SKM-1 (cell line): ENCODE data around the gene SLC39A11.

Source experiments
- DNase-seq: peaks from one replicate; lab custom pipeline; 2025; ENCODE audit not compliant: unreplicated experiment; lab: John Stamatoyannopoulos, UW

Gene SLC39A11

DNA sequence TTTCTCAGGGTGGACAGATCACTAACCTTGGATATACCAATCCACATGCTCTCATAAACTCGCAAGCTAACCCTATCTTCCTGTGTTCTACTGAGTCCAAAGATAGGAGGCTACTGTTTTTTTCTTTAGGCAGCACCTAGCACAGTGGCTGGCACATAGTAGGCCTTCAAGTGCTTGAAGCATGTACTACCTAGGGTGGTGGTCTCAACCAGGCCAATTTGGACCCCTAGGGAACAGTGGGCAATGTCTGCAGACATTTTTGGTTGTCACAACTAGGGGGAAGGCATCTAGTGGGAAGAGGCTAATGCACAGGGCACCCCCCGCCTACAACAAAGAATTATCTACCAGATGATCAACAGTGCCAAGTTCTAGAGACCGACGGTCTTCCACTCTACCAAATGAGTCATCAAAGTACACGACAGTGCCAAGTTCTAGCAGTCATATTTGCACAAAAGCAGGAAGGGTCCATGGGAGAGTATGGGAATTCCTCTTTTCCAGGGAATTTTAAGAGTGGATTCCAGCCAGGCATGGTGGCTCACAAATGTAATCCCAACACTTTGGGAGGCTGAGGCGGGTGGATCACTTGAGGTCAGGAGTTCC lies 390.3 kb downstream of the SLC39A11 start:
- DNase-seq = no peak

- DNase-seq = no peak
Measured at GRCh38 chr17:72700226-72700625, 392.3 kb downstream of the SLC39A11 start.

DNA sequence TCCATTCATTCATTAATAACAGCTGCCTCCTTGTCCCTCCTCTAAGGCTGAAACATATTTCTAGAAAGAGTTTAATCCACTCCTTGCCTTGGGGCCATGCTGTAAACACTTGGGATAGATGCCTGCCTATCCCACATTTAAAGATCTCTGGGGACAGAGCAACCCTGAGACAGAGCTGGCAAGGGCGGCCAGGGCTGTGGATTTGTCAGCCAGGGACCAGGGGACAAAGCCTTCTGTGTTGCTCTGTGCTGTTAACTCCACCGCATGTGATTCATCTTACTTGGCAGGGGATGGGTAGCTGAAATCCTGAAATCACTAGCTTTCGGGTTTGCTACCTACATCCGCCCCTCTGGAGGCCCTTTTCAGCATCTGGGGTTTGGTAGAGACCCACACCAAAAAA lies 392.9 kb downstream of the SLC39A11 start:
- DNase-seq = no peak

- no peak for DNase-seq
Measured at GRCh38 chr17:72697602-72698146, 394.8 kb downstream of the SLC39A11 start.

GRCh38 chr17:72696721-72697120 lies 395.8 kb downstream of the SLC39A11 start:
- no peak for DNase-seq

DNA sequence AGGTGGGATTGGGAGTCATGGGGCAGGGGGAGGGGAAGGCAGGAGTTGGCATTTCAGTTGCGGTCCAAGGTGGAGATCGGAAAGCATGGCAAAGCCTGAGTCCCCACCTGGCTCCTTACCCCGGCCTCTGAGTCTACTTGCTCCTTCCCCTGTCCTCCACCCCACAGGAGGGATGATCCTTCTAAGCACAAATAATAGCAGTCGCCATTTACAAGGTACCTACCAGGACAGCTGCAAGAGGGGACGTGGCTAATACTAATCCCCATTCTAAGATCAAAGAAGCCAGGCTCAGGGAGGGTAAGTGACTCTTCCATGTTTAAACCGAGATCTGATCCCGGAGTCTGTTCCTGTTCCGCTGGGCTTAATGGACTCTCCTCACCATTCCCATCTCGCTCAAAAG lies 396.3 kb downstream of the SLC39A11 start:
- DNase-seq = no peak

- no peak for DNase-seq
Measured at GRCh38 chr17:72693956-72694355, 398.5 kb downstream of the SLC39A11 start.

DNA sequence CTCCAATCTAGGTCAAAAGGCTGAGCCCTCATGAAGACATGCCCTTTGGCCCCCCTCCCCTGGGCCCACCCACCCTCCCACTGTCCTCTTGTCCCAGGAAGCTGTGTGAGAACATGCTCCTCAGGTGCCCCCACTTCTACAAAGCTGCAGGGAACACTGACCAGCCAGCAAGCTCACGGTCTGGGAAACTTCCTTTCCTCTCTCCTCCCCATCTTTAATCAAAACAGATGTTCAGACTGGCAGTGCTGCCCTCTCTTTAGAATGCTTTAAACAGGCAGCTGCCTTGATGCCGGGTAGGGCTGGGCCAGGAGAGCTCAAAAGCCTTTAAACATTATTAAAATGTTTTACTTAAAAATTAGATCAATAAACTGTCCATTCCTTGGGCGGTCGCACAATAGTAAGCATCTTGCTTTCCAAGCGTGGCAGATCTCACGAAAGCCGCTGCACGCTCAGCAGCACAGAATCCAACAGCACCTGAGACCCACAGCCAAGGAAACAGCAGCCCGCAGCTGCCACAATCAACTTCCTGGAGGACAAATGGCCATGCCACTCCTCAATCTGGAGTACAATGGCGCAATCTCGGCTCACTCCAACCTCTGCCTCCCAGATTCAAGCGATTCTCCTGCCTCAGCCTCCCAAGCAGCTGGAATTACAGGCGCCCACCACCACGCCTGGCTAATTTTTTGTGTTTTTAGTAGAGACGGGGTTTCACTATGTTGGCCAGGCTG lies 399.2 kb downstream of the SLC39A11 start:
- DNase-seq = no peak

DNA sequence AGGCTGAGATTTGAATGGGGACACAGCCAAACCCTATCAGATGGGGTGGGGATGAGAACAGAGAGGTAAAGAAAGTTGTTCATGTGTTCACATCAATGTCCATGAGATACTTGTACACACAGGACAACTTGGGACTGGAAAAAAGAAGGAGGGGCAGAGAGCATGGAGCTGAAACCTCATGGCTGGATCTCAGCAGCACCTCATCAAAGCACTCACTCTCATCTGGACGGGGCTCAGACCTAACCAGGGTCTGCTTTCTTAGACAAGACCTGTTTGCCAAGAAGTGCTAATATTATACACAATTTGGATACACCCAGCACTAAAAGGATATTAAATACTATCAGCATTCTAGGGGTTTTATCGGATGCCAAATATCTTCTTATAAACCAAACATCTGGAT lies 399.8 kb downstream of the SLC39A11 start:
- DNase-seq = no peak

DNA sequence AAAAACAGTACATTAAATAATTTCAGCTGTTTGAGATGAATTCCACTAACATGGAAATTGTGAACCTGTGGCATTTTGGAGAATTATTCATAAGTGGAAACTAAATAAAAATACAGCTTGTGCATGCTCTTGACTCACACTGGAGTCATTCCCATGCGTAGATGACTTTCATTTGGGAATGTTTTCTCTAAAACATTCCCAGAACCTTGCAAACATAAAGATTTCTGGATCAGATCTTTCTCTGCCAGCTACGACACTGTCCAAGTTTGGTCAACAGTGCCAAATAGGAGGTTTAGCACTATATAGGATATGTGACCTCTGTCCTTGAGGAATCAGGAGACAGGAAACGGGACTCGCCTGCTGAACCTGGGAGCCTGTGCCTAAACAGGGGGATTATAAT lies 400.9 kb downstream of the SLC39A11 start:
- DNase-seq = no peak

DNA sequence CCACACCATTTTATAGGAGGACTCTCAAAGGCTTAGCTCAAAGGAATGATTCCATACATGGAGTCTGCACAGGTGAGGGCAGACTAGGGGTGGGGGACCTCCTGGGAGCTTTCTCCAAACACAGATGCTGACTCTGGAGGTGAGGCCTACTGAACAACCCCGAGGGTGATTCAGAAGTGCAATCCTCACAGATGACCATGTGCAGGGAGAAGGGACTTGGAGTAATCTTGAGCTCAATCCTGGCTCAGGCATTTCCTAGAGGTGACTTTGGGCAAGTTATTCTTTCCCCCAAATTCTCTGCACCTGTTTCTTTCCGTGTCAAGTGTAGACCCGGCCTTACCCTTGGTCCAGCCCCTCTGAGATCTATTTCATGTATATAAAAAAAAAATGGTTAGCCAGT lies 401.5 kb downstream of the SLC39A11 start:
- DNase-seq = no peak

- DNase-seq = no peak
Measured at GRCh38 chr17:72687886-72688285, 404.6 kb downstream of the SLC39A11 start.

GRCh38 chr17:72684405-72685020 lies 408.0 kb downstream of the SLC39A11 start:
- no peak for DNase-seq

DNA sequence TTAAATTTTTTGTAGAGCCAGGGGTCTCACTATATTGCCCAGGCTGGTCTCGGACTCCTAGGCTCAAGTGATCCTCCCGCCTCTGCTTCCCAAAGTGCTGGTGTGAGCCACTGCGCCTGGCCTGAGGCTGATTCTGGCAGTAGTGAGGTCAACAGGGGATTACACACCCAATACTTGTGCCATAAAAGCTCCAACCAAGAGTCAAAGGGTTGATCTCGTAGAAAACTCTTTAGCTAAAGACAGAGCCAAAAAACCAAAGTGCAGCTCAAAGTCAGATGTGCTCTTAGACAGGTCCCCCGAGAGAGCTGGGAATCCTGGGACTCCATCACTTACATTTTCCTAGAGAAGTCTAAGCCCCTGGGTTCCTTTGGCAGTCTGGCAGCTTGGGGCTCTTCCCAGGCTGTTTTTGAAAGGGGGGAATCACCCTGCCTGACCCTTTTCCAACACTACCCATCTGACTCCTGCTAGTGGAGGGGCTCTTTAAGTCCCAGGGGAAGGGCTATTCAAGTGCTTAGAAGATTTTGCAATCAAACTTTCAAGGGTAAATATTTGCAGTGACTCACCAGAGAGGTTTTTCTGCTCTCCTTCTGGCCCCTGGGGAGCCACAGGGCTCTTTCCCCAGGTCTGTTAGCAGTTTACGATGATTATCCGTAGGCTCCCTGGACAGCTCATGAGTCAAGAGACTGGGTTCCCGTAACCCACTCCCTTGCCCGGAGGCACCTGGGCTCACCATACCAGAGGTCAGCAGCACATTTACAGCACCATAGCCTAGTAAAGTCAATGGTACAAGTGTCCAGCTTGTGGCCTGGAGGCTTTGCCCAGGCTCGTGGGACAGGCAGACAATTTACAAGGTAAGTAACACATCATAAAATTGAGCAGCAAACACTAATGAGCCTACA lies 408.7 kb downstream of the SLC39A11 start:
- DNase-seq = no peak

GRCh38 chr17:72682605-72683004 lies 409.9 kb downstream of the SLC39A11 start:
- no peak for DNase-seq

- DNase-seq = no peak
Measured at GRCh38 chr17:72681844-72682243, 410.6 kb downstream of the SLC39A11 start.

- no peak for DNase-seq
Measured at GRCh38 chr17:72677714-72678390, 414.6 kb downstream of the SLC39A11 start.

- no peak for DNase-seq
Measured at GRCh38 chr17:72677108-72677507, 415.4 kb downstream of the SLC39A11 start.

GRCh38 chr17:72672729-72673128 lies 419.8 kb downstream of the SLC39A11 start:
- no peak for DNase-seq

- DNase-seq = no peak
Measured at GRCh38 chr17:72671016-72671415, 421.5 kb downstream of the SLC39A11 start.
